HG02588 (cell line): Measurements from ENCODE around the gene CHCHD10.

Experiments used
- ATAC-seq: cut with Tn5 transposase; IDR thresholded peaks from one replicate; pipeline ENCODE4 v1.9.1; 2021; ENCODE audit warnings: mild to moderate bottlenecking, moderate library complexity; ENCODE audit not compliant: unreplicated experiment

CHCHD10 gene

GRCh38 chr22:23767673-23768548 is at the start of gene CHCHD10:
Gene CHCHD10, minus strand, starts transcription at chr22:23767972. Its CDS starts 98 bp downstream, at chr22:23767874.
- ATAC-seq: no peak

DNA sequence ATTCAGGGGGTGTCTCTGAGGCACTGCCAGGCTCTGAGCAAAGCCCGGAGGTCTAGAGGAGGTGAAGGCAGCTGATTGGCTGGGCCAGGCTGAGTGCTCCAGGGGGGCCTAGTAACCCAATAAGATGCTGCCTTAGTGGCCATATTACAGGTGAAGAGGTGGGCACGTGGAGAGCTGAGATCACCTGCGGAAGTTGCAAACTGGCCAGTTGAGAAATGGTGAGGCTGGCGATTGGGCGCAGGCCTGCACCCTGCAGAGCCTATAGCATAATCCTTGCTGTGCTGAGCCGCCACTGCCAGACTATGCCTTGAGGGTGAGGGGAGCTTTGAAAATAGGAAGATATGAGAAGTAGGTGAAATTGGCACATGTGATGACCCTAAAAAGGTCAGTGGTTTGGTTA is 49.4 kb upstream of the CHCHD10 start:
- ATAC-seq: no peak

- ATAC-seq: no peak
These were observed 48.6 kb upstream of the CHCHD10 start for GRCh38 chr22:23816156-23816976.

GRCh38 chr22:23815541-23816155 is 47.9 kb upstream of the CHCHD10 start:
- ATAC-seq: no peak

- ATAC-seq: no peak
These were observed 44.6 kb upstream of the CHCHD10 start for GRCh38 chr22:23812378-23812777.

- ATAC-seq: no peak
These were observed 39.1 kb upstream of the CHCHD10 start for GRCh38 chr22:23806837-23807236.

- no peak for ATAC-seq
These were observed 37.1 kb upstream of the CHCHD10 start for GRCh38 chr22:23804781-23805291.

GRCh38 chr22:23803001-23803819 is 35.4 kb upstream of the CHCHD10 start:
- ATAC-seq: no peak

GRCh38 chr22:23801886-23802377 is 34.2 kb upstream of the CHCHD10 start:
- ATAC-seq: no peak

DNA sequence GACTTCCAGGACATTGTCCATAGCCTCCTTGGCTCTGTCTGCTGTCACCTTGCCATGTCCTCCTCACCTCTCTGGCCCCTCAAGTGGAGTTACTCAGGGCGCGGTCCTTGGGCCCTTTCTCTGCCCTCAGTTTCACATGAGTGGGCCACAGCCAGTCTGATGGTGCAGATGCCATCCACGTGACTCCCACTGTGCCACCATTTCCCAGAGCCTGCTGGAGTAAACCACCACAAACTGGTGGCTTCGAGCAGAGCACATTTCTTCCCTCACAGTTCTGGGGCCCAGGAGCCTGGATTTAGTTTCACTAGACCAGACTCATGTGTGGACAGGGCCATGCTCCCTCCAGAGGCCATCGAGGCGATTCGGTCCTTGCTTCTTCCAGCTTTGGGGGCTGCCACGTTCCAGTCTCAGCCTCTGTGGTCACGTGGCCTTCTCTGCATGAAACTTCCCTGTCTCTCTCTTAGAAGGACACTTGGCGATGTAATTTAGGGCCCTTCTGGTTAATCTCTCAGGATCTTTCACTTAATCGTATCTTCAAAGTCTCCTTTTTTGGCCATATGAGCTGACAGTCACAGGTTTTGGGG is 33.6 kb upstream of the CHCHD10 start:
- ATAC-seq: peak; percentile 10

- ATAC-seq: peak; percentile 57
These were observed 32.8 kb upstream of the CHCHD10 start for GRCh38 chr22:23800297-23801237.

DNA sequence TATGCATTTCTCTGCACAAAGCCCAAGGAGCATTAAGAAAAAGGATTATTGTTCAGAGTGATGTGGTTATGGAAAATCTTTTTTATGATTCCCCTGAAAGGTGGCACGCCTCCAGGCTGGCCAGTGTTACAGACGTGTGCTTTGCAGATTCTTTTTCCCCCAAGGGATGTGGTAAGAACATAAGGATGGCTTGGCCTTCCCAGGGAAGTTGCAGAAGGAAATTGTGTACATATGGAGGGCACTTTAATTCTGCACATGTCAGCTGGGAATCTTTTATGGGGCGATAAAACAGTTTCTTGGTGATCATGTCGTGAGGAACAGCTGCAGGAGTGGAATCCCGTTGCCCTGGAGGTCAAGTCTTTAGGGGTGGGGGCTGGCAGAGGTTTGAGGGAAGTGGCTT is 28.7 kb upstream of the CHCHD10 start:
- ATAC-seq: no peak

GRCh38 chr22:23793326-23793725 is 25.6 kb upstream of the CHCHD10 start:
- ATAC-seq: no peak

- no peak for ATAC-seq
These were observed 24.2 kb upstream of the CHCHD10 start for GRCh38 chr22:23791738-23792645.

- ATAC-seq: no peak
These were observed 23.3 kb upstream of the CHCHD10 start for GRCh38 chr22:23790819-23791737.

DNA sequence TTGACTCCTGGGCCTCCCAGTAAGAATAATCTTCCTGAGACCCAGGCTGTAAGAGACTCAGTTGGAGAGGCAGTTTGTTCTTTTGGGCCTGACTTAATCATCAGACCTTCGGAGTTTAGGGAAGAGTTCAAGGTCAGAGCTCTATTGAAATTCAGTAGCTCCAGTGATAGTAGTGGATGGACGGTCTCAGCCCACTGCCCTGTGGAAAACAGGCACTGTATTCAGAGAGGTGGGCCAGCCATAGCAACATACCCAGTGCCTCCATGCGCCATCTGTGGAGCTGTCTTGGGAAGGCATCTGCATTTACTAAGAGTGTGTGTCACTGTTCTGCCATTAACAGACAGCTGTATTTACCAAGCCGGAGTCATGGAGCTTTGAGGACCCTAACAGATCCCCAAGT is 21.9 kb upstream of the CHCHD10 start:
- no peak for ATAC-seq

GRCh38 chr22:23789121-23789520 is 21.3 kb upstream of the CHCHD10 start:
- no peak for ATAC-seq
